CD4-positive, alpha-beta memory T cell (primary cell): ENCODE measurements around the gene PUSL1. TPM values are rescaled to one million over a fixed set of nuclear protein-coding genes. Genes with fewer than 3 reads are reported as not detected.

Experiments used
- CTCF ChIA-PET: fragments of 350-600 bp; sonication (Branson Sonifier 250); formaldehyde crosslinking; loops from one replicate; lab custom pipeline; 2021; ENCODE audit warnings: inconsistent platforms; ENCODE audit not compliant: partially characterized antibody; lab: Charles Lee
- POLR2A ChIA-PET: fragments of 350-600 bp; sonication (Branson Sonifier 250); formaldehyde crosslinking; loops from one replicate; lab custom pipeline; 2021; ENCODE audit not compliant: partially characterized antibody; lab: Charles Lee
- DNase-seq, 5 donors: peaks; one replicate each; pipeline versions ENCODE4 v3.0.0 to v3.0.0-alpha.2; 2020 to 2022; ENCODE audit warnings: mixed read lengths in 1 of 5
- H3K27ac ChIP-seq: one replicate; pipeline ENCODE4 v1.7.0; 2013; ENCODE audit warnings: low read depth, low read length
- H3K27me3 ChIP-seq: 2 replicates; pipeline ENCODE4 v1.7.0; 2013; ENCODE audit warnings: mild to moderate bottlenecking, low read length, moderate library complexity; ENCODE audit not compliant: insufficient read depth
- H3K36me3 ChIP-seq: 2 replicates; pipeline ENCODE4 v1.7.0; 2013; ENCODE audit warnings: mild to moderate bottlenecking, low read length, moderate library complexity; ENCODE audit not compliant: insufficient read depth
- H3K4me1 ChIP-seq: 2 replicates; pipeline ENCODE4 v1.7.0; 2013; ENCODE audit warnings: mild to moderate bottlenecking, low read length, moderate library complexity; ENCODE audit not compliant: insufficient read depth
- H3K4me3 ChIP-seq, 2 donors: one replicate each; pipeline ENCODE4 v1.7.0; 2013; ENCODE audit warnings: low read length in 2 of 2, mild to moderate bottlenecking in 1 of 2
- H3K9me3 ChIP-seq, 2 donors: one replicate each; pipeline ENCODE4 v1.7.0; 2013; ENCODE audit warnings: low read length in 2 of 2, control low read depth in 1 of 2; ENCODE audit not compliant: control insufficient read depth in 1 of 2
- H3K27ac Mint-ChIP-seq, 7 donors: one replicate each; pipeline ENCODE4 v1.8.0; 2020 to 2021; ENCODE audit warnings: mixed read lengths in 7 of 7, mild to moderate bottlenecking in 6 of 7, inconsistent platforms in 3 of 7, moderate library complexity in 3 of 7
- H3K27me3 Mint-ChIP-seq, 2 donors: one replicate each; pipeline ENCODE4 v1.8.0; 2020 to 2021; ENCODE audit warnings: mixed read lengths in 2 of 2
- H3K36me3 Mint-ChIP-seq, 2 donors: one replicate each; pipeline ENCODE4 v1.8.0; 2020 to 2021; ENCODE audit warnings: mixed read lengths in 2 of 2, inconsistent platforms in 1 of 2, mild to moderate bottlenecking in 1 of 2
- H3K4me1 Mint-ChIP-seq, 4 donors: one replicate each; pipeline ENCODE4 v1.8.0; 2020 to 2021; ENCODE audit warnings: mixed read lengths in 4 of 4, mild to moderate bottlenecking in 1 of 4
- H3K4me3 Mint-ChIP-seq, 8 donors: one replicate each; pipeline ENCODE4 v1.8.0; 2020 to 2021; ENCODE audit warnings: mixed read lengths in 8 of 8, mild to moderate bottlenecking in 7 of 8, moderate library complexity in 6 of 8, inconsistent platforms in 3 of 8
- H3K9me3 Mint-ChIP-seq, 8 donors: one replicate each; pipeline ENCODE4 v1.8.0; 2020 to 2021; ENCODE audit warnings: mixed read lengths in 8 of 8, mild to moderate bottlenecking in 5 of 8, inconsistent platforms in 3 of 8, moderate library complexity in 1 of 8
- intact Hi-C: fragments of 100-400 bp; cut with micrococcal nuclease; formaldehyde crosslinking; loops from one replicate; pipeline ENCODE4 v1.15.1; 2023
- polyA plus RNA-seq, 2 donors: library from polyadenylated mRNA; unstranded; fragments of 300-500 nt; fragmentation: Illumina TruSeq; gene quantifications; one replicate each; pipeline ENCODE4 v1.2.3, GENCODE V29; 2021
- total RNA-seq, 2 experiments: library from RNA; stranded (reverse); gene quantifications; one replicate each; pipeline ENCODE4 v1.2.3, GENCODE V29; 2021

Gene PUSL1
- total and polyA plus RNA-seq, 4 experiments from 2014 or later, result 15.4 to 27.9 (median 20.4) TPM

- Histone ChIP-seq H3K9me3 (no peaks in the 10 kb centered on the region), H3K27me3 (no peaks in the 10 kb centered on the region), H3K4me1 (peaks cover 11% of the 10 kb centered on the region), H3K36me3 (peaks cover 35% of the 10 kb centered on the region), H3K27ac (no peak overlapping the region), H3K4me3 (no peak overlapping the region)
- no peaks in the 10 kb centered on the region for H3K27me3 Mint-ChIP-seq
- H3K27ac Mint-ChIP-seq, result peak overlapping the region in 3 of 7 donors; percentile 53 to 68 (median 60)
- DNase-seq, result no peak
- H3K9me3 Mint-ChIP-seq, result peaks cover 0 to 4% (median 0%) of the 10 kb centered on the region in 8 donors
- intact Hi-C loops, result no loop called here
- peaks cover 37 to 50% of the 10 kb centered on the region in 2 donors for H3K36me3 Mint-ChIP-seq
- H3K4me1 Mint-ChIP-seq, result peaks cover 13 to 38% (median 20%) of the 10 kb centered on the region in 4 donors
- no peak overlapping the region for H3K4me3 Mint-ChIP-seq
- ChIA-PET CTCF (interaction anchor here (1.1 kb wide), 1 partner anchor 140 kb away, joined by 4 read pairs; no protein-coding TSS in a partner anchor), POLR2A (no interaction called here)
Observed at GRCh38 chr1:1262758-1263157, 45.6 kb upstream of the PUSL1 start.

DNA sequence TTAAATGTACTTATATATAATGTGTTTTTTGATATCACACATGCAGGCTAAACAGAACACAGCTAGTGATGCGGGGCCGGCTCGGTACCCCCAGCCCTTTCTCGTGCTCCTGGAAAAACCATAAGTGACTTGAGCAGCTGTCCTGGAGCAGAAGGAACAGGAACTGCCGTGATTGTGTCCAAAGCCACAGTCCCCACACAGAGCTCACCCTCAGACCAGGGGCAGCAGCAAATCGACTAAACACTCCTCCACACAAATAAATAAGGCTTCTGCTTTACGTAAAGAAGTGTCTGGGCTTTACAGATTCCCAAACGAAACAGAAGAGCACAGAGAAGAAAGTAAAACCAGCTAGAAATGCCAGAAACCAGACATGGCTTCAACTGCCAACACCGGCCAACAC, 44.4 kb upstream of the PUSL1 start:
- Histone ChIP-seq H3K9me3 (no peaks in the 10 kb centered on the region), H3K27me3 (no peaks in the 10 kb centered on the region), H3K36me3 (peaks cover 35% of the 10 kb centered on the region), H3K4me3 (no peak overlapping the region), H3K27ac (no peak overlapping the region), H3K4me1 (peaks cover 11% of the 10 kb centered on the region)
- Mint-ChIP-seq H3K4me1 (peaks cover 16 to 45% (median 18%) of the 10 kb centered on the region in 4 donors), H3K27me3 (no peaks in the 10 kb centered on the region), H3K4me3 (no peak overlapping the region), H3K36me3 (peaks cover 36 to 49% of the 10 kb centered on the region in 2 donors), H3K9me3 (peaks cover 0 to 4% (median 0%) of the 10 kb centered on the region in 8 donors), H3K27ac (no peak overlapping the region)
- CTCF ChIA-PET, result interaction anchor here (1.2 kb wide), 1 partner anchor 141 kb away, joined by 3 read pairs; no protein-coding TSS in a partner anchor
- POLR2A ChIA-PET, result no interaction called here
- DNase-seq, result no peak
- intact Hi-C loops, result no loop called here

DNA sequence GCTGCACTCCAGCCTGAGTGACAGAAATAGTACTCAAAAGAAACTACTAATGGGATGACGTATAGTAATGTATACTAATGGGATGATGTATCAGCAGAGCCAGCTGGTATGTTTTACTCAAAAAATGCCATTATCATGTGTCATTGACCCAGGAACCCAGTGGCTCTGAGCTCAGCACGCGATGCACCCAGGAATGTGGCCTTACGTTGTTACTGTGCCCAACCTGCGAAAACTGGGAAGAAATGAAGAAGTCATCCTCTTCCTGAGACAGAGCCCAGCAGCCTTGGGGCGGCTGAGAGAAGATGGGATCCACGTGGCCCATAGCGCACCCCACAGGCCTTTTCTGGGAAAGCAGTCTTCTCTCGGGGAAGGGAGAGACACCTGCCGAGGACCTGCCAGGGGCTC, 43.5 kb upstream of the PUSL1 start:
- Mint-ChIP-seq H3K27me3 (no peaks in the 10 kb centered on the region), H3K9me3 (peaks cover 0 to 1% (median 0%) of the 10 kb centered on the region in 8 donors), H3K4me1 (peaks cover 18 to 43% (median 20%) of the 10 kb centered on the region in 4 donors), H3K27ac (no peak overlapping the region), H3K36me3 (peaks cover 34 to 46% of the 10 kb centered on the region in 2 donors), H3K4me3 (no peak overlapping the region)
- CTCF ChIA-PET, result interaction anchor here (1.2 kb wide), 1 partner anchor 142 kb away, joined by 3 read pairs; no protein-coding TSS in a partner anchor
- Histone ChIP-seq H3K36me3 (peaks cover 33% of the 10 kb centered on the region), H3K4me1 (peaks cover 17% of the 10 kb centered on the region), H3K4me3 (no peak overlapping the region), H3K27ac (no peak overlapping the region), H3K9me3 (no peaks in the 10 kb centered on the region), H3K27me3 (no peaks in the 10 kb centered on the region)
- intact Hi-C loops, result no loop called here
- POLR2A ChIA-PET, result no interaction called here
- DNase-seq, result peak in 2 of 5 donors; percentile 21 to 39

GRCh38 chr1:1267488-1268283, 40.7 kb upstream of the PUSL1 start:
- Mint-ChIP-seq H3K36me3 (peaks cover 23 to 45% of the 10 kb centered on the region in 2 donors), H3K27me3 (no peaks in the 10 kb centered on the region), H3K4me3 (no peak overlapping the region), H3K9me3 (no peaks in the 10 kb centered on the region), H3K4me1 (peaks cover 25 to 51% (median 34%) of the 10 kb centered on the region in 4 donors), H3K27ac (no peak overlapping the region)
- ChIA-PET CTCF (no interaction called here), POLR2A (no interaction called here)
- no peak for DNase-seq
- H3K9me3 ChIP-seq, result no peaks in the 10 kb centered on the region
- no peak overlapping the region for H3K4me3 ChIP-seq
- H3K4me1 ChIP-seq, result peaks cover 34% of the 10 kb centered on the region
- H3K27ac ChIP-seq, result no peak overlapping the region
- no peaks in the 10 kb centered on the region for H3K27me3 ChIP-seq
- intact Hi-C loops, result no loop called here
- H3K36me3 ChIP-seq, result peaks cover 8% of the 10 kb centered on the region

DNA sequence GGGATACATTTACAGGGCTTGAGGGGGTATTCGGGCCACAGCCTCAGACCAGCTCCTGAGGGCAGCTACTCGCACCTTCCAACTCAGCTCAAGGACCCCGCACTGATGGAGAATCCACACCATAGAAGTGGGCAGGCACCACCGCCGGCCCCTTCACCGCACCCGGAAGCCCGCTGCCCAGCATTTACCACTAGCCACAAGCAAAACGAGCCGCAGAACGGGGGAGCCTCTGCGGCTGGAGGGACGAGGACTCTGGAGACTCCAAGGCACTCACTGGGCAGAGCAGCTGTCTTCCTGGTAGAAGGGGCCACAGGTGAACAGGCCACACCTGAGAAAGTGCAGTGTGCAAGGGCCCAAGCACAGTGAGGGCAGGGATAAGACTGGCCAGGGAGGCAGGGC, 40.1 kb upstream of the PUSL1 start:
- intact Hi-C loops, result no loop called here
- Mint-ChIP-seq H3K9me3 (no peaks in the 10 kb centered on the region), H3K27me3 (no peaks in the 10 kb centered on the region), H3K4me1 (peaks cover 27 to 53% (median 37%) of the 10 kb centered on the region in 4 donors), H3K4me3 (no peak overlapping the region), H3K36me3 (peaks cover 17 to 44% of the 10 kb centered on the region in 2 donors), H3K27ac (no peak overlapping the region)
- H3K27me3 ChIP-seq, result no peaks in the 10 kb centered on the region
- CTCF ChIA-PET, result no interaction called here
- no peaks in the 10 kb centered on the region for H3K9me3 ChIP-seq
- H3K4me1 ChIP-seq, result peaks cover 37% of the 10 kb centered on the region
- no peak for DNase-seq
- H3K27ac ChIP-seq, result no peak overlapping the region
- POLR2A ChIA-PET, result no interaction called here
- peaks cover 2% of the 10 kb centered on the region for H3K36me3 ChIP-seq
- H3K4me3 ChIP-seq, result no peak overlapping the region

GRCh38 chr1:1270813-1271212, 37.6 kb upstream of the PUSL1 start:
- H3K4me1 ChIP-seq, result peaks cover 43% of the 10 kb centered on the region
- H3K4me1 Mint-ChIP-seq, result peaks cover 25 to 49% (median 33%) of the 10 kb centered on the region in 4 donors
- no peaks in the 10 kb centered on the region for H3K27me3 Mint-ChIP-seq
- H3K4me3 Mint-ChIP-seq, result peak overlapping the region; percentile 69 to 86 (median 77)
- no peak overlapping the region for H3K27ac ChIP-seq
- no peaks in the 10 kb centered on the region for H3K9me3 ChIP-seq
- peak in 1 of 5 donors; percentile 21 for DNase-seq
- peak overlapping the region; percentile 58 to 91 (median 83) for H3K27ac Mint-ChIP-seq
- no peaks in the 10 kb centered on the region for H3K27me3 ChIP-seq
- H3K4me3 ChIP-seq, result no peak overlapping the region
- H3K36me3 Mint-ChIP-seq, result peaks cover 9 to 35% of the 10 kb centered on the region in 2 donors
- ChIA-PET CTCF (interaction anchor here (2.4 kb wide), 1 partner anchor 149 kb away, joined by 9 read pairs; no protein-coding TSS in a partner anchor), POLR2A (interaction anchor here (0.8 kb wide), 1 partner anchor 14 kb away, joined by 3 read pairs; no protein-coding TSS in a partner anchor)
- no peaks in the 10 kb centered on the region for H3K36me3 ChIP-seq
- intact Hi-C loops, result no loop called here
- H3K9me3 Mint-ChIP-seq, result no peaks in the 10 kb centered on the region
